Mesenchymal stem cell (in vitro differentiated cells and primary cell): ENCODE results near the gene TNK1.

Source experiments
- DNase-seq: peaks from one replicate; pipeline ENCODE4 v3.0.0-alpha.2; 2013
- H2AFZ ChIP-seq: one replicate; pipeline ENCODE4 v1.6.1; 2013; ENCODE audit warnings: low read depth, mild to moderate bottlenecking, control low read depth, inconsistent platforms, low read length, moderate library complexity
- H2AK5ac ChIP-seq: 2 replicates; pipeline ENCODE4 v1.6.1; 2013; ENCODE audit warnings: low read length, moderate library complexity, mild to moderate bottlenecking, inconsistent platforms; ENCODE audit not compliant: severe bottlenecking
- H2BK120ac ChIP-seq: one replicate; pipeline ENCODE4 v1.6.1; 2013; ENCODE audit warnings: low read depth, mild to moderate bottlenecking, inconsistent platforms, low read length, moderate library complexity
- H2BK12ac ChIP-seq, 2 experiments: one replicate each; pipeline ENCODE4 v1.6.1; 2013; ENCODE audit warnings: inconsistent platforms in 2 of 2, low read length in 2 of 2, mild to moderate bottlenecking in 2 of 2, moderate library complexity in 2 of 2, control low read depth in 1 of 2
- H2BK15ac ChIP-seq: one replicate; pipeline ENCODE4 v1.6.1; 2013; ENCODE audit warnings: mild to moderate bottlenecking, low read depth, inconsistent platforms; ENCODE audit not compliant: poor library complexity, severe bottlenecking
- H2BK5ac ChIP-seq: 2 replicates; pipeline ENCODE4 v1.6.1; 2013; ENCODE audit warnings: low read depth, mild to moderate bottlenecking, low read length, control low read depth, inconsistent platforms; ENCODE audit not compliant: poor library complexity, severe bottlenecking
- H3K14ac ChIP-seq, 2 experiments: one replicate each; pipeline ENCODE4 v1.6.1; 2013; ENCODE audit warnings: inconsistent platforms in 2 of 2, low read length in 2 of 2, control low read depth in 1 of 2, mild to moderate bottlenecking in 1 of 2, moderate library complexity in 1 of 2
- H3K18ac ChIP-seq, 2 experiments: one replicate each; pipeline ENCODE4 v1.6.1; 2013; ENCODE audit warnings: inconsistent platforms in 2 of 2, low read length in 2 of 2, control low read depth in 1 of 2, low read depth in 1 of 2, mild to moderate bottlenecking in 1 of 2
- H3K23ac ChIP-seq, 2 experiments: one replicate each; pipeline ENCODE4 v1.6.1; 2013; ENCODE audit warnings: inconsistent platforms in 2 of 2, low read length in 2 of 2, mild to moderate bottlenecking in 2 of 2, moderate library complexity in 2 of 2, control low read depth in 1 of 2
- H3K27ac ChIP-seq: 2 replicates; pipeline ENCODE4 v1.5.1; 2013; ENCODE audit warnings: mild to moderate bottlenecking, moderate library complexity, low read length, control low read depth, inconsistent platforms; ENCODE audit not compliant: poor library complexity, severe bottlenecking
- H3K27me3 ChIP-seq, 2 experiments: 2 replicates each; pipeline versions ENCODE4 v1.6.1 to v1.7.0; 2013; ENCODE audit warnings: low read length in 2 of 2, mild to moderate bottlenecking in 2 of 2, moderate library complexity in 2 of 2, control low read depth in 1 of 2, inconsistent platforms in 1 of 2; ENCODE audit not compliant: control insufficient read depth in 1 of 2, insufficient read depth in 1 of 2
- H3K36me3 ChIP-seq, 2 experiments: 2 replicates each; pipeline versions ENCODE4 v1.6.1 to v1.7.0; 2013; ENCODE audit warnings: low read length in 2 of 2, control low read depth in 1 of 2, inconsistent platforms in 1 of 2, low read depth in 1 of 2, mild to moderate bottlenecking in 1 of 2; ENCODE audit not compliant: insufficient read depth in 2 of 2, control insufficient read depth in 1 of 2
- H3K4ac ChIP-seq, 2 experiments: one replicate each; pipeline ENCODE4 v1.6.1; 2013; ENCODE audit warnings: inconsistent platforms in 2 of 2, low read length in 2 of 2, mild to moderate bottlenecking in 2 of 2, moderate library complexity in 2 of 2, control low read depth in 1 of 2, low read depth in 1 of 2
- H3K4me1 ChIP-seq: 2 replicates; pipeline ENCODE4 v1.6.1; 2013; ENCODE audit warnings: low read depth, low read length, control low read depth; ENCODE audit not compliant: control insufficient read depth, insufficient read depth
- H3K4me2 ChIP-seq: 2 replicates; pipeline ENCODE4 v1.6.1; 2013; ENCODE audit warnings: low read length, mild to moderate bottlenecking, inconsistent platforms; ENCODE audit not compliant: poor library complexity, severe bottlenecking
- H3K4me3 ChIP-seq, 2 experiments: 2 replicates each; pipeline versions ENCODE4 v1.5.1 to v1.7.0; 2013; ENCODE audit warnings: low read length in 2 of 2, mild to moderate bottlenecking in 2 of 2, control low read depth in 1 of 2, low read depth in 1 of 2; ENCODE audit not compliant: insufficient read depth in 1 of 2
- H3K79me1 ChIP-seq: replicated peaks from 2 replicates; pipeline ENCODE4 v1.6.1; 2013; ENCODE audit warnings: mild to moderate bottlenecking, control low read depth, low read length, inconsistent platforms; ENCODE audit not compliant: poor library complexity, severe bottlenecking
- H3K9ac ChIP-seq: 2 replicates; pipeline ENCODE4 v1.7.0; 2013; ENCODE audit warnings: mild to moderate bottlenecking, low read length, moderate library complexity
- H3K9me3 ChIP-seq: 2 replicates; pipeline ENCODE4 v1.7.0; 2013; ENCODE audit warnings: mild to moderate bottlenecking, low read length; ENCODE audit not compliant: control insufficient read depth
- H4K8ac ChIP-seq: one replicate; pipeline ENCODE4 v1.6.1; 2013; ENCODE audit warnings: inconsistent platforms, mild to moderate bottlenecking, low read length, moderate library complexity
- H4K91ac ChIP-seq: one replicate; pipeline ENCODE4 v1.6.1; 2013; ENCODE audit warnings: mild to moderate bottlenecking, low read length, inconsistent platforms
- WGBS: methylation state at CpG from one replicate; pipeline ENCODE4 v1.1.7; 2013; ENCODE audit warnings: mixed read lengths; 5-methylcytosine and 5-hydroxymethylcytosine counted together

The TNK1 gene

GRCh38 chr17:7407082-7407481 is 26.2 kb downstream of the TNK1 start:
- H2AK5ac ChIP-seq, result no peak overlapping the region
- H3K4me2 ChIP-seq, result no peak overlapping the region
- no peak overlapping the region for H2BK5ac ChIP-seq
- no peak overlapping the region for H3K4me3 ChIP-seq
- H4K91ac ChIP-seq, result no peak overlapping the region
- no peak overlapping the region for H3K27ac ChIP-seq
- no peak for DNase-seq
- H3K23ac ChIP-seq, result peak overlapping the region in 1 of 2 experiments; percentile 23
- H2BK12ac ChIP-seq, result no peak overlapping the region
- 89% methylated on average over 5 of the region's 13 CpGs for WGBS
- H3K9ac ChIP-seq, result no peak overlapping the region
- H2BK120ac ChIP-seq, result no peak overlapping the region
- H2BK15ac ChIP-seq, result no peak overlapping the region
- no peak overlapping the region for H3K4ac ChIP-seq
- no peak overlapping the region for H4K8ac ChIP-seq
- peak overlapping the region in 1 of 2 experiments; percentile 58 for H3K14ac ChIP-seq
- no peaks in the 10 kb centered on the region for H3K9me3 ChIP-seq
- no peaks in the 10 kb centered on the region for H3K27me3 ChIP-seq
- peaks cover 18% of the 10 kb centered on the region for H3K4me1 ChIP-seq
- no peak overlapping the region for H2AFZ ChIP-seq
- H3K79me1 ChIP-seq, result peaks cover 19% of the 10 kb centered on the region
- no peak overlapping the region for H3K18ac ChIP-seq
- peaks cover 29 to 34% of the 10 kb centered on the region in 2 experiments for H3K36me3 ChIP-seq

- H4K8ac ChIP-seq, result no peak within 1 kb of the TSS
- no peak within 1 kb of the TSS for H3K4me3 ChIP-seq
- peaks cover 18% of the 10 kb centered on the region for H3K4me1 ChIP-seq
- no peak within 1 kb of the TSS for H2BK120ac ChIP-seq
- H3K18ac ChIP-seq, result no peak within 1 kb of the TSS
- H4K91ac ChIP-seq, result no peak within 1 kb of the TSS
- 63% methylated on average over 4 of the region's 12 CpGs for WGBS
- no peak within 1 kb of the TSS for H2AK5ac ChIP-seq
- no peaks in the 10 kb centered on the region for H3K9me3 ChIP-seq
- H3K4ac ChIP-seq, result no peak within 1 kb of the TSS
- H2BK15ac ChIP-seq, result no peak within 1 kb of the TSS
- no peak within 1 kb of the TSS for H3K9ac ChIP-seq
- no peaks in the 10 kb centered on the region for H3K27me3 ChIP-seq
- H3K23ac ChIP-seq, result peak within 1 kb of the TSS in 1 of 2 experiments; percentile 23
- H2BK5ac ChIP-seq, result no peak within 1 kb of the TSS
- DNase-seq, result no peak
- no peak within 1 kb of the TSS for H2BK12ac ChIP-seq
- peak within 1 kb of the TSS in 1 of 2 experiments; percentile 58 for H3K14ac ChIP-seq
- H3K27ac ChIP-seq, result no peak within 1 kb of the TSS
- peaks cover 29 to 34% of the 10 kb centered on the region in 2 experiments for H3K36me3 ChIP-seq
- H3K79me1 ChIP-seq, result peaks cover 19% of the 10 kb centered on the region
- no peak within 1 kb of the TSS for H3K4me2 ChIP-seq
- no peak within 1 kb of the TSS for H2AFZ ChIP-seq
These were observed 26.8 kb downstream of the TNK1 start, which contains the start of gene NLGN2 for GRCh38 chr17:7407485-7408251. TSS of gene NLGN2 (plus strand) at chr17:7407845. CDS start at chr17:7408256, 411 bp downstream.

- no peak overlapping the region for H2AFZ ChIP-seq
- H2AK5ac ChIP-seq, result no peak overlapping the region
- H4K8ac ChIP-seq, result no peak overlapping the region
- H3K23ac ChIP-seq, result no peak overlapping the region
- no peak overlapping the region for H3K27ac ChIP-seq
- no peaks in the 10 kb centered on the region for H3K27me3 ChIP-seq
- H3K14ac ChIP-seq, result no peak overlapping the region
- H3K9me3 ChIP-seq, result no peaks in the 10 kb centered on the region
- H3K36me3 ChIP-seq, result peaks cover 29 to 34% of the 10 kb centered on the region in 2 experiments
- no peak overlapping the region for H3K4me3 ChIP-seq
- no peak overlapping the region for H3K4ac ChIP-seq
- no peak overlapping the region for H2BK5ac ChIP-seq
- H2BK15ac ChIP-seq, result no peak overlapping the region
- H3K18ac ChIP-seq, result no peak overlapping the region
- H3K79me1 ChIP-seq, result peaks cover 22% of the 10 kb centered on the region
- no peak overlapping the region for H2BK120ac ChIP-seq
- H3K4me1 ChIP-seq, result peaks cover 17% of the 10 kb centered on the region
- H3K4me2 ChIP-seq, result no peak overlapping the region
- H3K9ac ChIP-seq, result no peak overlapping the region
- H2BK12ac ChIP-seq, result no peak overlapping the region
- 74% methylated on average over 45 of the region's 58 CpGs for WGBS
- DNase-seq, result no peak
- no peak overlapping the region for H4K91ac ChIP-seq
These were observed 27.4 kb downstream of the TNK1 start for GRCh38 chr17:7408252-7408727.

GRCh38 chr17:7408863-7409262 is 28.0 kb downstream of the TNK1 start:
- Histone ChIP-seq H2BK5ac (no peak overlapping the region), H3K36me3 (peaks cover 29 to 38% of the 10 kb centered on the region in 2 experiments), H2AK5ac (no peak overlapping the region), H2AFZ (no peak overlapping the region), H3K4ac (no peak overlapping the region), H2BK12ac (no peak overlapping the region), H2BK120ac (no peak overlapping the region), H3K9ac (no peak overlapping the region), H3K27ac (no peak overlapping the region), H3K4me2 (no peak overlapping the region), H3K18ac (no peak overlapping the region), H4K91ac (no peak overlapping the region), H3K79me1 (peaks cover 22% of the 10 kb centered on the region), H3K23ac (no peak overlapping the region), H3K14ac (no peak overlapping the region), H2BK15ac (no peak overlapping the region), H3K4me3 (no peak overlapping the region), H4K8ac (no peak overlapping the region), H3K27me3 (no peaks in the 10 kb centered on the region), H3K4me1 (peaks cover 18% of the 10 kb centered on the region), H3K9me3 (no peaks in the 10 kb centered on the region)
- no peak for DNase-seq
- 88% methylated on average over 6 of the region's 6 CpGs for WGBS
